ENCODE measurements around the gene LYSMD4. TPM values are rescaled to one million over a fixed set of nuclear protein-coding genes. Genes with fewer than 3 reads are reported as not detected.

LYSMD4 gene
- polyA plus RNA-seq, 2 of the 4 experiments (the other 2 are of a cell fraction), result 3.8 to 6.0 TPM

DNA sequence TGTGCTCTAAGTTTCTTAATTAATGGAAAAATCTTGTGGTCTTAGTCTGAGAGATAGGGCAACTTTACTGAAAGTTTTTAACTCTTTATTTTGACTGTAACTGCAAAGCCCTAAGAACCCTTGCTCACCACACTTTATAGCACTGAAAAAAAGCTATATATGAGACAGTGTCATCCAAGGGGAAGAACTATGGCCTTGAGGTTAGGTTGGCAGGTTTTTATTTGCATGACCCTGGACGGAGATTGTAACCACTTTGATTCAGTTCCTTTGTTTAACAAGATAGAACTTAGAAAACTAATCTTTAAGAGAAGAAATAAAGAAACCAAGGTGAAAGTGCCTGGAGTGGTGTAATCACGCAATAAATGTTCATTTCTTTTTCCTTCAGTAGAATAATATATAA, 30.6 kb upstream of the LYSMD4 start:
- H3K4me2 ChIP-seq, result no peak overlapping the region
- H3K4me1 ChIP-seq, result no peaks in the 10 kb centered on the region
- DNase-seq (ENCODE audit: low read depth in 1 of 2, low spot score in 1 of 2) (no peak), FAIRE-seq (no peak), ATAC-seq (no peak)
- TF ChIP-seq HDAC2 (IDR thresholded peaks at IDR 0.05) (no peak), ELK1 (IDR thresholded peaks at IDR 0.05; ENCODE audit: low read depth, low read length) (no peak), EHMT2 (IDR thresholded peaks at IDR 0.05; ENCODE audit: low read depth) (no peak), HOXB5 (CRISPR knock-in tag; IDR thresholded peaks at IDR 0.05) (no peak), RARB (CRISPR knock-in tag; IDR thresholded peaks at IDR 0.05) (no peak), REST (IDR thresholded peaks at IDR 0.05) (no peak), FOSL2 (IDR thresholded peaks at IDR 0.05) (no peak), FOSL2 (CRISPR knock-in tag; IDR thresholded peaks at IDR 0.05) (no peak), RCOR1 (IDR thresholded peaks at IDR 0.05; ENCODE audit: low read depth, low read length) (no peak), POLR2A (IDR thresholded peaks at IDR 0.05; ENCODE audit: low read length) (no peak), ESRRA (IDR thresholded peaks at IDR 0.05; ENCODE audit: borderline replicate concordance, low read length) (no peak), CHD4 (IDR thresholded peaks at IDR 0.05; ENCODE audit: borderline replicate concordance) (no peak)
- TF ChIP-seq, protein P1, sequence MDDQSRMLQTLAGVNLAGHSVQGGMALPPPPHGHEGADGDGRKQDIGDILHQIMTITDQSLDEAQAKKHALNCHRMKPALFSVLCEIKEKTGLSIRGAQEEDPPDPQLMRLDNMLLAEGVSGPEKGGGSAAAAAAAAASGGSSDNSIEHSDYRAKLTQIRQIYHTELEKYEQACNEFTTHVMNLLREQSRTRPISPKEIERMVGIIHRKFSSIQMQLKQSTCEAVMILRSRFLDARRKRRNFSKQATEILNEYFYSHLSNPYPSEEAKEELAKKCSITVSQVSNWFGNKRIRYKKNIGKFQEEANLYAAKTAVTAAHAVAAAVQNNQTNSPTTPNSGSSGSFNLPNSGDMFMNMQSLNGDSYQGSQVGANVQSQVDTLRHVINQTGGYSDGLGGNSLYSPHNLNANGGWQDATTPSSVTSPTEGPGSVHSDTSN (IDR thresholded peaks at IDR 0.05), result no peak
- TF ChIP-seq, protein P2, sequence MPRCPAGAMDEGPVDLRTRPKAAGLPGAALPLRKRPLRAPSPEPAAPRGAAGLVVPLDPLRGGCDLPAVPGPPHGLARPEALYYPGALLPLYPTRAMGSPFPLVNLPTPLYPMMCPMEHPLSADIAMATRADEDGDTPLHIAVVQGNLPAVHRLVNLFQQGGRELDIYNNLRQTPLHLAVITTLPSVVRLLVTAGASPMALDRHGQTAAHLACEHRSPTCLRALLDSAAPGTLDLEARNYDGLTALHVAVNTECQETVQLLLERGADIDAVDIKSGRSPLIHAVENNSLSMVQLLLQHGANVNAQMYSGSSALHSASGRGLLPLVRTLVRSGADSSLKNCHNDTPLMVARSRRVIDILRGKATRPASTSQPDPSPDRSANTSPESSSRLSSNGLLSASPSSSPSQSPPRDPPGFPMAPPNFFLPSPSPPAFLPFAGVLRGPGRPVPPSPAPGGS (IDR thresholded peaks at IDR 0.05), result no peak
- no peak overlapping the region for H3K4me3 ChIP-seq
- ChIA-PET POLR2A (no interaction called here), CTCF (interaction anchor here (1.1 kb wide), 1 partner anchor 8 kb away, joined by 4 read pairs; no protein-coding TSS in a partner anchor)
- H3K27ac ChIP-seq, result no peak overlapping the region
- WGBS (ENCODE audit: missing lambda C conversion rate), result 65% methylated on average over 2 of the region's 2 CpGs
- H3K9me3 ChIP-seq, result no peaks in the 10 kb centered on the region

DNA sequence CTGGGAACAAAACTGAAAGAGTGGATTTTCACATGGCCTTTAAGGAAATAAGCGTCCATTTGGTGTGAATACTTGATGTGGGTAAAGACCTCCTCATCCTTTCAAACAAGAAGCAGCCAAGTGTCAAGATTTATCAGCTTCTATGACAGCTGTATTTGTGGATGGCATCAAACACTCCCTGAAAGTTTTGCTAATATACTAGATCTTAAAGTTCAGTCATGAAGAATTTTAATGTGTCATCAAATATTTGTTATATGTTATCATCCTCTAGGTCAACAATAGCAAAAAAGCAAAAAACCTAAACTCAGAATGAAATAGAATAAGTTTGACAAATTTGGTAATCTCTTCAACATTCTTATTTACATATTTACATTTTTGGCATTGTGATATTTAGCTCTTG, 29.1 kb upstream of the LYSMD4 start:
- DNase-seq (ENCODE audit: low read depth in 1 of 2, low spot score in 1 of 2) (no peak), FAIRE-seq (peak; percentile 39), ATAC-seq (no peak)
- POLR2A ChIA-PET, result no interaction called here
- CTCF ChIA-PET, result interaction anchor here (0.6 to 1.2 kb wide), 3 partner anchors 48 to 662 kb away, joined by 3 to 4 read pairs (median 4); no protein-coding TSS in a partner anchor
- Histone ChIP-seq H3K9me3 (no peaks in the 10 kb centered on the region), H3K4me3 (no peak overlapping the region), H3K4me1 (no peaks in the 10 kb centered on the region), H3K27ac (no peak overlapping the region), H3K4me2 (no peak overlapping the region)
- TF ChIP-seq POLR2A (IDR thresholded peaks at IDR 0.05; ENCODE audit: low read length) (no peak), MAFK (IDR thresholded peaks at IDR 0.05; ENCODE audit: partially characterized antibody) (peak; percentile 78)
- 57% methylated on average over 1 of the region's 1 CpG for WGBS (ENCODE audit: missing lambda C conversion rate)

- ChIA-PET CTCF (interaction anchor here (0.5 to 6.0 kb wide), 47 partner anchors 9 to 1326 kb away, joined by 3 to 92 read pairs (median 4); partner anchors contain the start of genes LRRC28 and LYSMD4), POLR2A (interaction anchor here (1.4 kb wide), 1 partner anchor 23 kb away, joined by 5 read pairs; the partner anchor contains the start of gene LYSMD4)
- peak; percentile 49 for FAIRE-seq
- peak; percentile 71 to 84 for DNase-seq (ENCODE audit: low read depth in 1 of 2, low spot score in 1 of 2)
- H3K27ac ChIP-seq, result no peak overlapping the region
- ATAC-seq, result peak; percentile 85 to 96
- H3K9me3 ChIP-seq, result no peaks in the 10 kb centered on the region
- 2% methylated on average over 7 of the region's 7 CpGs for WGBS (ENCODE audit: missing lambda C conversion rate)
- no peak overlapping the region for H3K4me2 ChIP-seq
- no peaks in the 10 kb centered on the region for H3K4me1 ChIP-seq
- H3K4me3 ChIP-seq, result no peak overlapping the region
- TF ChIP-seq MAX (IDR thresholded peaks at IDR 0.05) (peak; percentile 32; the same call in 1 of the 2 replicates), JUN (IDR thresholded peaks at IDR 0.05) (no peak), HDAC2 (IDR thresholded peaks at IDR 0.05) (no peak), RAD21 (conservative IDR thresholded peaks at IDR 0.05 in 1 of 2, IDR thresholded peaks at IDR 0.05 in 1 of 2) (peak; percentile 89 to 94), SMC3 (IDR thresholded peaks at IDR 0.05) (peak; percentile 77)
- TF ChIP-seq, protein P3, sequence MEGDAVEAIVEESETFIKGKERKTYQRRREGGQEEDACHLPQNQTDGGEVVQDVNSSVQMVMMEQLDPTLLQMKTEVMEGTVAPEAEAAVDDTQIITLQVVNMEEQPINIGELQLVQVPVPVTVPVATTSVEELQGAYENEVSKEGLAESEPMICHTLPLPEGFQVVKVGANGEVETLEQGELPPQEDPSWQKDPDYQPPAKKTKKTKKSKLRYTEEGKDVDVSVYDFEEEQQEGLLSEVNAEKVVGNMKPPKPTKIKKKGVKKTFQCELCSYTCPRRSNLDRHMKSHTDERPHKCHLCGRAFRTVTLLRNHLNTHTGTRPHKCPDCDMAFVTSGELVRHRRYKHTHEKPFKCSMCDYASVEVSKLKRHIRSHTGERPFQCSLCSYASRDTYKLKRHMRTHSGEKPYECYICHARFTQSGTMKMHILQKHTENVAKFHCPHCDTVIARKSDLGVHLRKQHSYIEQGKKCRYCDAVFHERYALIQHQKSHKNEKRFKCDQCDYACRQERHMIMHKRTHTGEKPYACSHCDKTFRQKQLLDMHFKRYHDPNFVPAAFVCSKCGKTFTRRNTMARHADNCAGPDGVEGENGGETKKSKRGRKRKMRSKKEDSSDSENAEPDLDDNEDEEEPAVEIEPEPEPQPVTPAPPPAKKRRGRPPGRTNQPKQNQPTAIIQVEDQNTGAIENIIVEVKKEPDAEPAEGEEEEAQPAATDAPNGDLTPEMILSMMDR (IDR thresholded peaks at IDR 0.05), result peak; percentile 90
- TF ChIP-seq, protein P1 (IDR thresholded peaks at IDR 0.05), result no peak
These were observed 22.6 kb upstream of the LYSMD4 start for GRCh38 chr15:99755692-99756409.
